K562 (cell line): ENCODE data around the gene WDR91. TPM values are rescaled to one million over a fixed set of nuclear protein-coding genes. Genes with fewer than 3 reads are reported as not detected.

ENCODE experiments used
- ATAC-seq: fragments of 200-7000 bp; cut with Tn5 transposase; 3 replicates; pipeline ENCODE4 v1.9.1; 2020; ENCODE audit warnings: moderate library complexity
- BruUV-seq: library from RNA; stranded (reverse); fragments of 400-500 nt; replicated peaks from 2 replicates; lab custom pipeline; 2021; lab: Mats Ljungman, UMichigan
- CTCF ChIA-PET: fragments of 300-600 bp; formaldehyde crosslinking; extraction: SDS; loops from one replicate; lab custom pipeline; 2021; ENCODE audit warnings: low intra/inter-chr PET ratio; lab: Yijun Ruan, JAX
- POLR2A ChIA-PET: fragments of 300-600, 350-650 bp; sonication (Branson Sonifier 250); formaldehyde crosslinking; extraction: SDS; loops from one replicate; lab custom pipeline; 2021; ENCODE audit warnings: antibody characterized with exemption, inconsistent platforms; lab: Yijun Ruan, JAX
- DNase-seq, 4 experiments: peaks; one replicate each; pipeline versions ENCODE4 v3.0.0 to v3.0.0-alpha.2; 2011 to 2018; ENCODE audit warnings: low spot score in 3 of 4, mixed read lengths in 3 of 4; ENCODE audit errors: extremely low read depth in 1 of 4
- FAIRE-seq: peaks from 2 replicates; lab custom pipeline; 2011; peaks lifted over from hg19 to GRCh38; lab: Jason Lieb, UNC
- H2AFZ ChIP-seq: 2 replicates; pipeline ENCODE4 v1.6.0; 2011; ENCODE audit warnings: low read depth, low read length, control low read depth, inconsistent platforms
- H3K27ac ChIP-seq: fragments of 200-600 bp; 3 replicates; pipeline ENCODE4 v1.8.0; 2011; ENCODE audit warnings: low read depth, mild to moderate bottlenecking, control low read depth, inconsistent platforms, low read length, moderate library complexity, mixed read lengths; ENCODE audit errors: extremely low read depth
- H3K27me3 ChIP-seq, 2 experiments: fragments of 300-600 bp in 1 of 2; 2 replicates in 1 of 2; 3 replicates in 1 of 2; pipeline versions ENCODE4 v1.6.0 to v1.8.0; 2011; ENCODE audit warnings: inconsistent platforms in 2 of 2, low read length in 2 of 2, mild to moderate bottlenecking in 1 of 2, mixed read lengths in 1 of 2, moderate library complexity in 1 of 2; ENCODE audit not compliant: control insufficient read depth in 2 of 2, insufficient read depth in 2 of 2
- H3K36me3 ChIP-seq: fragments of 300-600 bp; 3 replicates; pipeline ENCODE4 v1.8.0; 2011; ENCODE audit warnings: mild to moderate bottlenecking, low read length, inconsistent platforms; ENCODE audit not compliant: control insufficient read depth, insufficient read depth
- H3K4me1 ChIP-seq, 2 experiments: fragments of 200-600 bp in 1 of 2; replicated peaks in 1 of 2; 2 replicates in 1 of 2; 3 replicates in 1 of 2; pipeline versions ENCODE4 v1.5.1 to v1.8.0; 2011; ENCODE audit warnings: inconsistent platforms in 2 of 2, low read length in 2 of 2, mild to moderate bottlenecking in 1 of 2, mixed read lengths in 1 of 2, moderate library complexity in 1 of 2; ENCODE audit not compliant: control insufficient read depth in 2 of 2, insufficient read depth in 2 of 2
- H3K4me2 ChIP-seq: 2 replicates; pipeline ENCODE4 v1.6.1; 2011; ENCODE audit warnings: low read length, control low read depth, inconsistent platforms, mixed read lengths; ENCODE audit not compliant: insufficient read depth
- H3K4me3 ChIP-seq: fragments of 200-600 bp; sonication (generic), shearing (Covaris generic); 2 replicates; pipeline ENCODE4 v1.5.1; 2016; ENCODE audit warnings: control low read depth, inconsistent platforms
- H3K79me2 ChIP-seq: fragments of 200-600 bp; 3 replicates; pipeline ENCODE4 v1.8.0; 2011; ENCODE audit warnings: low read length, inconsistent platforms; ENCODE audit not compliant: control insufficient read depth, insufficient read depth
- H3K9ac ChIP-seq, 2 experiments: 2 replicates each; pipeline versions ENCODE4 v1.6.0 to v1.6.1; 2011; ENCODE audit warnings: low read depth in 2 of 2, low read length in 2 of 2, control low read depth in 1 of 2, inconsistent platforms in 1 of 2, mild to moderate bottlenecking in 1 of 2, mixed read lengths in 1 of 2; ENCODE audit not compliant: insufficient read depth in 1 of 2
- H3K9me1 ChIP-seq: one replicate; pipeline ENCODE4 v1.6.0; 2011; ENCODE audit warnings: inconsistent platforms, mild to moderate bottlenecking, low read length, moderate library complexity; ENCODE audit not compliant: control insufficient read depth, insufficient read depth
- H3K9me3 ChIP-seq: replicated peaks from 2 replicates; pipeline ENCODE4 v1.5.1; 2011; ENCODE audit warnings: low read depth, low read length, inconsistent platforms; ENCODE audit not compliant: control insufficient read depth, insufficient read depth
- H4K20me1 ChIP-seq: replicated peaks from 2 replicates; pipeline ENCODE4 v1.6.1; 2011; ENCODE audit warnings: low read length, inconsistent platforms, mixed read lengths; ENCODE audit not compliant: control insufficient read depth, insufficient read depth
- CBX2 ChIP-seq: fragments of 200-600 bp; sonication (generic); IDR thresholded peaks from one replicate; pipeline ENCODE4 v1.6.1; 2012; ENCODE audit warnings: mild to moderate bottlenecking, low read length, inconsistent platforms; ENCODE audit not compliant: insufficient read depth, poor library complexity, severe bottlenecking
- EHMT2 ChIP-seq: fragments of 450-650 bp; IDR thresholded peaks from 2 replicates; pipeline ENCODE4 v1.6.1; 2018; ENCODE audit warnings: antibody characterized with exemption
- EP300 ChIP-seq: IDR thresholded peaks from 2 replicates; pipeline ENCODE4 v1.6.1; 2012; ENCODE audit warnings: low read length, improper control_type of control experiment
- FIP1L1 ChIP-seq: fragments of 200-400 bp; formaldehyde crosslinking; IDR thresholded peaks from 2 replicates; pipeline ENCODE4 v1.6.1; 2018; ENCODE audit warnings: mild to moderate bottlenecking, low read depth, low read length; ENCODE audit not compliant: poor library complexity, severe bottlenecking
- FOXA1 ChIP-seq: fragments of 450-650 bp; IDR thresholded peaks from 2 replicates; pipeline ENCODE4 v1.6.1; 2016; ENCODE audit warnings: mild to moderate bottlenecking, borderline replicate concordance
- GABPB2 ChIP-seq: fragments of 250-450 bp; sonication (Bioruptor Pico); conservative IDR thresholded peaks from 2 replicates; pipeline ENCODE4 v1.5.1; 2021; ENCODE audit warnings: mild to moderate bottlenecking
- HDGF ChIP-seq: fragments of 450-650 bp; IDR thresholded peaks from 2 replicates; pipeline ENCODE4 v1.6.1; 2016
- NR2C1 ChIP-seq, 2 experiments: fragments of 450-650 bp; IDR thresholded peaks; 2 replicates each; pipeline ENCODE4 v1.6.1; 2017; ENCODE audit warnings: mild to moderate bottlenecking in 2 of 2, antibody characterized with exemption in 1 of 2, inconsistent platforms in 1 of 2, missing compliant biosample characterization in 1 of 2, missing genetic modification characterization in 1 of 2
- RB1 ChIP-seq: fragments of 450-650 bp; IDR thresholded peaks from 2 replicates; pipeline ENCODE4 v1.6.1; 2017; ENCODE audit warnings: low read depth, mild to moderate bottlenecking
- RFX7 ChIP-seq: fragments of 250-450 bp; sonication (Bioruptor Pico); IDR thresholded peaks from 2 replicates; pipeline ENCODE4 v1.5.1; 2021; ENCODE audit warnings: mild to moderate bottlenecking
- SIRT6 ChIP-seq: IDR thresholded peaks from one replicate; pipeline ENCODE4 v1.6.1; 2012; ENCODE audit warnings: low read depth, mild to moderate bottlenecking, control low read depth, inconsistent platforms, low read length, moderate library complexity
- SOX6 ChIP-seq: fragments of 450-650 bp; IDR thresholded peaks from 2 replicates; pipeline ENCODE4 v1.6.1; 2014; ENCODE audit warnings: mild to moderate bottlenecking
- TFE3 ChIP-seq: fragments of 450-650 bp; formaldehyde crosslinking; IDR thresholded peaks from 2 replicates; pipeline ENCODE4 v1.4.0; 2020; ENCODE audit warnings: mild to moderate bottlenecking, mixed read lengths
- TRIM25 ChIP-seq: fragments of 450-650 bp; IDR thresholded peaks from 2 replicates; pipeline ENCODE4 v1.7.0; 2016; ENCODE audit warnings: borderline replicate concordance
- ZBTB33 ChIP-seq: sonication (generic); formaldehyde crosslinking; IDR thresholded peaks from 2 replicates; pipeline ENCODE4 v1.8.1; 2023; ENCODE audit warnings: mild to moderate bottlenecking, missing genetic modification reagents
- ZBTB7A ChIP-seq: IDR thresholded peaks from 2 replicates; pipeline ENCODE4 v1.6.1; 2011; ENCODE audit warnings: low read depth, mild to moderate bottlenecking, low read length, moderate library complexity, borderline replicate concordance; ENCODE audit not compliant: control insufficient read depth
- ZKSCAN3 ChIP-seq: fragments of 250-450 bp; sonication (Bioruptor Pico); IDR thresholded peaks from 2 replicates; pipeline ENCODE4 v1.4.0; 2020
- ZNF143 ChIP-seq: sonication (generic); formaldehyde crosslinking; IDR thresholded peaks from 2 replicates; pipeline ENCODE4 v1.9.0; 2022; ENCODE audit warnings: mild to moderate bottlenecking, missing genetic modification reagents
- ZNF232 ChIP-seq: sonication (generic); formaldehyde crosslinking; IDR thresholded peaks from 2 replicates; pipeline ENCODE4 v1.8.0; 2022; ENCODE audit warnings: mild to moderate bottlenecking, missing genetic modification reagents
- WGBS: fragments of 100-300 bp; shearing (Covaris generic); methylation state at CpG from one replicate; pipeline ENCODE4 v1.1.6; 2016; ENCODE audit warnings: low coverage, mixed read lengths; ENCODE audit not compliant: insufficient coverage; ENCODE audit errors: missing lambda C conversion rate; 5-methylcytosine and 5-hydroxymethylcytosine counted together
- in situ Hi-C: fragments of 300-500 bp; cut with MboI; formaldehyde crosslinking; loops from 4 replicates; pipeline ENCODE4 v1.15.0; 2018; ENCODE audit warnings: inconsistent platforms, mixed read lengths
- intact Hi-C: fragments of 100-400 bp; cut with micrococcal nuclease; formaldehyde crosslinking; loops from 2 replicates; pipeline ENCODE4 v1.14.2; 2022
- polyA plus RNA-seq, 8 experiments: library from polyadenylated mRNA; depleted of rRNA in 4 of 8; stranded (reverse) in 5 of 8; unstranded in 3 of 8; fragments of >200 nt; fragmentation: Nextera tagmentation in 2 of 8; fragmentation: Illumina TruSeq in 1 of 8; extraction: Ambion mirVana in 2 of 8; extraction: Trizol in 1 of 8; gene quantifications; 2 replicates each; pipeline versions ENCODE4 v1.2.1 to v1.2.3, GENCODE V29; 2011 to 2014; ENCODE audit warnings: inconsistent platforms in 1 of 8, missing spikeins in 1 of 8
- total RNA-seq, 7 experiments: library from RNA; depleted of rRNA in 6 of 7; stranded (reverse); fragments of >200 nt in 6 of 7; fragmentation: Illumina TruSeq in 2 of 7; extraction: Trizol in 2 of 7; gene quantifications; 2 replicates each; pipeline versions ENCODE4 v1.2.1 to v1.2.3, GENCODE V29; 2011 to 2021; ENCODE audit warnings: low replicate concordance in 1 of 7

The WDR91 gene
- total and polyA plus RNA-seq, 9 of the 15 experiments (the other 6 are each of a cell fraction or from before 2014, with no cell fraction given): 1.9 to 18.2 (median 9.8) TPM

- no peak overlapping the region for H3K27ac ChIP-seq
- no peak overlapping the region for H2AFZ ChIP-seq
- DNase-seq (peak in 1 of 4 experiments; percentile 34), FAIRE-seq (no peak), ATAC-seq (no peak)
- no peaks in the 10 kb centered on the region for H3K9me1 ChIP-seq
- H3K4me1 ChIP-seq: peaks cover 13 to 27% of the 10 kb centered on the region in 2 experiments
- H3K79me2 ChIP-seq: peaks cover 4% of the 10 kb centered on the region
- H3K4me2 ChIP-seq: no peak overlapping the region
- H3K36me3 ChIP-seq: peaks cover 43% of the 10 kb centered on the region
- peaks cover 32% of the 10 kb centered on the region for H3K9me3 ChIP-seq
- no peaks in the 10 kb centered on the region for H4K20me1 ChIP-seq
- 88% methylated on average over 2 of the region's 2 CpGs for WGBS
- no peak overlapping the region for H3K4me3 ChIP-seq
- BruUV-seq: no TSS peak
- CTCF ChIA-PET: no interaction called here
- intact Hi-C loops: no loop called here
- in situ Hi-C loops: no loop called here
- POLR2A ChIA-PET: interaction anchor here (1.3 kb wide), 1 partner anchor 15 kb away, joined by 5 read pairs; the partner anchor contains the start of gene TMEM140
- no peak overlapping the region for H3K9ac ChIP-seq
- no peaks in the 10 kb centered on the region for H3K27me3 ChIP-seq
- TF ChIP-seq FOXA1: no peak
- no peak for TF ChIP-seq FIP1L1
- TF ChIP-seq EHMT2: no peak
- TF ChIP-seq TFE3: no peak
- no peak for TF ChIP-seq RFX7
- no peak for TF ChIP-seq ZNF143
- no peak for TF ChIP-seq EP300
- TF ChIP-seq HDGF: no peak
- no peak for TF ChIP-seq SIRT6
- no peak for TF ChIP-seq ZBTB7A
- TF ChIP-seq CBX2: no peak
- TF ChIP-seq SOX6: no peak
- no peak for TF ChIP-seq ZBTB33 (CRISPR knock-in tag)
- TF ChIP-seq NR2C1 (IDR thresholded peaks at IDR 0.05): no peak
- no peak for TF ChIP-seq NR2C1 (tag; IDR thresholded peaks at IDR 0.05)
- no peak for TF ChIP-seq ZKSCAN3
- no peak for TF ChIP-seq ZNF232 (CRISPR knock-in tag)
- no peak for TF ChIP-seq RB1
- no peak for TF ChIP-seq GABPB2
- no peak for TF ChIP-seq TRIM25
Measured at GRCh38 chr7:135162382-135163001, 48.8 kb downstream of the WDR91 start.
